Kidney (tissue), 14 donors: ENCODE results near the gene ADISSP. TPM values are rescaled to one million over a fixed set of nuclear protein-coding genes. Genes with fewer than 3 reads are reported as not detected.

Experiments
- DNase-seq, 5 donors: peaks; one replicate each; pipeline ENCODE4 v3.0.0-alpha.2; 2013 to 2020
- FAIRE-seq: peaks from 2 replicates; lab custom pipeline; 2012; peaks lifted over from hg19 to GRCh38; lab: Jason Lieb, UNC
- H3K27ac ChIP-seq, 2 donors: one replicate each; pipeline ENCODE4 v1.7.0; 2013; ENCODE audit warnings: low read depth in 2 of 2, low read length in 2 of 2, inconsistent platforms in 1 of 2
- H3K27me3 ChIP-seq: one replicate; pipeline ENCODE4 v1.7.1; 2013; ENCODE audit warnings: low read length, inconsistent platforms; ENCODE audit not compliant: control insufficient read depth, insufficient read depth
- H3K36me3 ChIP-seq, 3 donors: one replicate each; pipeline versions ENCODE4 v1.7.0 to v1.7.1; 2013; ENCODE audit warnings: low read length in 3 of 3, control low read depth in 1 of 3, inconsistent platforms in 1 of 3; ENCODE audit not compliant: insufficient read depth in 3 of 3, control insufficient read depth in 2 of 3
- H3K4me1 ChIP-seq, 3 donors: one replicate each; pipeline versions ENCODE4 v1.7.0 to v1.7.1; 2013; ENCODE audit warnings: low read length in 3 of 3, inconsistent platforms in 1 of 3, low read depth in 1 of 3; ENCODE audit not compliant: control insufficient read depth in 2 of 3, insufficient read depth in 2 of 3
- H3K4me3 ChIP-seq, 3 donors: one replicate each; pipeline versions ENCODE4 v1.7.0 to v1.8.1; 2013; ENCODE audit warnings: low read length in 3 of 3, control low read depth in 1 of 3, inconsistent platforms in 1 of 3
- H3K9ac ChIP-seq, 3 donors: one replicate each; pipeline versions ENCODE4 v1.7.0 to v1.7.1; 2013; ENCODE audit warnings: low read length in 3 of 3, control low read depth in 1 of 3, inconsistent platforms in 1 of 3
- H3K9me3 ChIP-seq, 3 donors: one replicate each; pipeline versions ENCODE4 v1.7.0 to v1.7.1; 2013; ENCODE audit warnings: low read length in 3 of 3, control low read depth in 1 of 3, inconsistent platforms in 1 of 3; ENCODE audit not compliant: control insufficient read depth in 2 of 3, insufficient read depth in 1 of 3
- intact Hi-C: fragments of 100-400 bp; cut with DNase I; formaldehyde crosslinking; loops from one replicate; pipeline ENCODE4 v1.11.1; 2022
- polyA plus RNA-seq: library from polyadenylated mRNA; stranded (reverse); fragments of 350-450 nt; fragmentation: Illumina TruSeq; extraction: RNeasy Lipid Tissue Mini Kit (QIAGEN cat#74804); gene quantifications from one replicate; pipeline ENCODE4 v1.2.3, GENCODE V29; 2014; ENCODE audit warnings: low read depth, low replicate concordance; ENCODE audit not compliant: insufficient read depth
- total RNA-seq: library from RNA; stranded (reverse); fragmentation: NEBNext Ultra II Directional; extraction: Animal tissue kit (Norgen Biotek cat#: 25700); gene quantifications from one replicate; pipeline ENCODE4 v1.2.1, GENCODE V29; 2021
- TF ChIP-seq, protein P1 (sequence below): IDR thresholded peaks from 3 replicates; pipeline ENCODE4 v1.5.1; 2012; ENCODE audit warnings: mild to moderate bottlenecking, moderate library complexity, borderline replicate concordance; ENCODE audit not compliant: insufficient read depth; ENCODE audit errors: extremely low read depth
- donor health status: control.
- donor health status: control.
- donor health status: control.
- donor health status: control.
- donor health status: control.
- donor health status: DM: yes; HTN: yes; CAD: no.
- donor health status: Normal renal cell carcinoma (clear cell type).

ADISSP gene
- total and polyA plus RNA-seq, 2 donors from 2014 or later: 26.3 to 31.8 TPM

DNA sequence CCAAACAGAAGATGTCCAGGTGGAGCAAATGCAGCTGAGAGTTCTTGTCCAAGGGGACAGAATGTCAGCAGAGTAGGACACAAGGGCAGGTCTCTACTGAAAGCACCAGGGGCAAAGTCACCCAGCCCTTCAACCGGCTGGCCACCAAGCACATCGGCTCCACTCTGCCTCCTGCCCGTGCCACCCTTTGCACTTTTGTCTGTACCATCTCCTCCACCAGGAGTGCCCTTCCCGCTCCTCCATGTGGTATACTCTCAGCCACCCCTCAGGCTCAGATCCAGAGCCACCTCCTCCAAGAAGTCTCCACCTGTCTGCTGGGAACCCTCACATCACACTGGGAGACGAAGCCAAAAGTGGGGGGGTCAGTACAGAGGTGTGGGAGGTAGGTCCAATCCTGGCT, 39.2 kb downstream of the ADISSP start:
- intact Hi-C loops: no loop called here
- Histone ChIP-seq H3K36me3 (no peaks in the 10 kb centered on the region), H3K9me3 (no peaks in the 10 kb centered on the region), H3K27me3 (no peaks in the 10 kb centered on the region), H3K27ac (no peak overlapping the region), H3K4me3 (no peak overlapping the region), H3K9ac (no peak overlapping the region), H3K4me1 (peaks cover 0 to 2% (median 0%) of the 10 kb centered on the region in 3 donors)
- DNase-seq: peak in 1 of 5 donors; percentile 61
- FAIRE-seq: no peak
- TF ChIP-seq, protein P1, sequence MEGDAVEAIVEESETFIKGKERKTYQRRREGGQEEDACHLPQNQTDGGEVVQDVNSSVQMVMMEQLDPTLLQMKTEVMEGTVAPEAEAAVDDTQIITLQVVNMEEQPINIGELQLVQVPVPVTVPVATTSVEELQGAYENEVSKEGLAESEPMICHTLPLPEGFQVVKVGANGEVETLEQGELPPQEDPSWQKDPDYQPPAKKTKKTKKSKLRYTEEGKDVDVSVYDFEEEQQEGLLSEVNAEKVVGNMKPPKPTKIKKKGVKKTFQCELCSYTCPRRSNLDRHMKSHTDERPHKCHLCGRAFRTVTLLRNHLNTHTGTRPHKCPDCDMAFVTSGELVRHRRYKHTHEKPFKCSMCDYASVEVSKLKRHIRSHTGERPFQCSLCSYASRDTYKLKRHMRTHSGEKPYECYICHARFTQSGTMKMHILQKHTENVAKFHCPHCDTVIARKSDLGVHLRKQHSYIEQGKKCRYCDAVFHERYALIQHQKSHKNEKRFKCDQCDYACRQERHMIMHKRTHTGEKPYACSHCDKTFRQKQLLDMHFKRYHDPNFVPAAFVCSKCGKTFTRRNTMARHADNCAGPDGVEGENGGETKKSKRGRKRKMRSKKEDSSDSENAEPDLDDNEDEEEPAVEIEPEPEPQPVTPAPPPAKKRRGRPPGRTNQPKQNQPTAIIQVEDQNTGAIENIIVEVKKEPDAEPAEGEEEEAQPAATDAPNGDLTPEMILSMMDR: no peak

DNA sequence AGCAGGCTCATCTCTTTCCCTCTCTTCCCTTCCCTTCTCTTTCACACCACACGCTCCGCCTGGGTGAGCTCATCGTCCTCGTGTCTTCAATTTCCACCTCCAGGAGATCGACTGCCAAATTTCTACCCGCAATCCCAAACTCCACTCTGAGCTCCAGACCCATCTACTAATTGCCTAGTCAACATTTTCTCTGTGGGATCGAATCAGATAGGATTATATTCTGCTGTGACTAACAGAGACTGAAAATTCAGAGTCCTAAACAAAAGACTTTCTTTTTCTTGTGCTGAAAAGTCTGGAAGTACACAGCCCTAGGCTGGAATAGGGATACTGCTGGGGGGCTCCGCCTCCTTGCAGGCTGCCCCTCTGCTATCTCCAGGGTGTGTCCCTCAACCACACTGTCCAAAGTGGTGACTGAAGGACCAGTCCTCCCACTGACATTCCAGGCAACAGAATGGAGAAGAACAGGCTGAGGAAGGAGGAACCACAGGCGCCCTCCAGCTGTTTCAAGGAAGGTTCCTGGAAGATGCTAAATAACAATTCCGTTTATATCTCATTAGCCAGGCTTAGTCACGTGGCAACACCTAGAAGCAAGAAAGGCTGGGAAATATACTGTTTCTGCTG, 40.0 kb downstream of the ADISSP start:
- Histone ChIP-seq H3K27ac (no peak overlapping the region), H3K36me3 (no peaks in the 10 kb centered on the region), H3K9me3 (no peaks in the 10 kb centered on the region), H3K9ac (no peak overlapping the region), H3K4me1 (peaks cover 0 to 2% (median 0%) of the 10 kb centered on the region in 3 donors), H3K4me3 (no peak overlapping the region), H3K27me3 (no peaks in the 10 kb centered on the region)
- TF ChIP-seq, protein P1: no peak
- DNase-seq: peak in 1 of 5 donors; percentile 16
- intact Hi-C loops: no loop called here
- FAIRE-seq: no peak

DNA sequence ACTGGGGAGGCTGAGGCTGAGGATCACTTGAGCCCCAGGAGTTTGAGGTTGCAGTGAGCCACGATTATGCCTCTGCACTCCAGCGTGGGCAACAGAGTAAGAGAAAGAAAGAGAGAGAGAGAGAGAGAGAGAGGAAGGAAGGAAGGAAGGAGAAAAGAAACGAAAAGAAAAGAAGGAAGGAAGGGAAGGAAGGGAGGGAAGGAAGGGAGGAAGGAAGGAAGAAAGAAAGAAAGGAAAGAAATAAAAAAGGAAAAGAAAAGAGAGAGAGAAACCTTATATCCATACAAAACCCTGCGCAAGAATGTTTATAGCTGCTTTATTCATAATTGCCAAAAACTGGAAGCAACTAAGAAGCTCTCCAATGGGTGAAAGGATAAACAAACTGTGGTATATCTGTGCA, 43.2 kb downstream of the ADISSP start:
- Histone ChIP-seq H3K9ac (no peak overlapping the region), H3K27ac (no peak overlapping the region), H3K36me3 (no peaks in the 10 kb centered on the region), H3K4me3 (no peak overlapping the region), H3K27me3 (no peaks in the 10 kb centered on the region), H3K4me1 (no peaks in the 10 kb centered on the region), H3K9me3 (no peaks in the 10 kb centered on the region)
- TF ChIP-seq, protein P1: no peak
- DNase-seq: peak in 1 of 5 donors; percentile 3
- no peak for FAIRE-seq
- intact Hi-C loops: no loop called here
